Mononuclear cell (primary cell): ENCODE results near the gene IFI35. TPM values are rescaled to one million over a fixed set of nuclear protein-coding genes. Genes with fewer than 3 reads are reported as not detected.
"Not testable (repeated sequence)": the region's sequence is repeated elsewhere in the genome, so short reads cannot be mapped to it uniquely, and the experiment has no call there.

Source experiments
- H3K27me3 ChIP-seq: 2 replicates; pipeline ENCODE4 v1.6.0; 2011; ENCODE audit warnings: low read length, control low read depth; ENCODE audit not compliant: insufficient read depth
- H3K4me1 ChIP-seq: 2 replicates; pipeline ENCODE4 v1.5.1; 2011; ENCODE audit warnings: mild to moderate bottlenecking, low read length, control low read depth; ENCODE audit not compliant: insufficient read depth
- H3K4me3 ChIP-seq: 2 replicates; pipeline ENCODE4 v1.5.1; 2011; ENCODE audit warnings: mild to moderate bottlenecking, low read length, moderate library complexity
- H3K9me3 ChIP-seq: 2 replicates; pipeline ENCODE4 v1.5.1; 2011; ENCODE audit warnings: low read depth, mild to moderate bottlenecking, control low read depth, low read length
- total RNA-seq: library from RNA; depleted of rRNA; stranded (reverse); fragments of >200 nt; gene quantifications from one replicate; pipeline ENCODE4 v1.2.3, GENCODE V29; 2012

Gene IFI35
- 9.6 TPM for total RNA-seq

- Histone ChIP-seq H3K4me1 (peaks cover 35% of the 10 kb centered on the region), H3K9me3 (no peaks in the 10 kb centered on the region), H3K4me3 (peak within 1 kb of the TSS; percentile 82), H3K27me3 (no peaks in the 10 kb centered on the region)
Observed at GRCh38 chr17:43006639-43007551, at the start of gene IFI35. TSS of gene IFI35 (plus strand) at chr17:43006784. CDS start at chr17:43006948, 164 bp downstream.

GRCh38 chr17:42964161-42964932 lies 42.2 kb upstream of the IFI35 start, which contains the start of gene AARSD1:
TSS of gene AARSD1 (minus strand) at chr17:42964454. CDS start at chr17:42964440, 14 bp downstream.
- Histone ChIP-seq H3K4me3 (peak within 1 kb of the TSS; percentile 50), H3K27me3 (no peaks in the 10 kb centered on the region), H3K4me1 (peaks cover 13% of the 10 kb centered on the region), H3K9me3 (no peaks in the 10 kb centered on the region)

- no peaks in the 10 kb centered on the region for H3K27me3 ChIP-seq
- peaks cover 11% of the 10 kb centered on the region for H3K4me1 ChIP-seq
- H3K9me3 ChIP-seq = no peaks in the 10 kb centered on the region
- no peak overlapping the region for H3K4me3 ChIP-seq
Observed at GRCh38 chr17:42967925-42968324, 38.7 kb upstream of the IFI35 start.

GRCh38 chr17:42969001-42969581 lies 37.5 kb upstream of the IFI35 start:
- Histone ChIP-seq H3K4me3 (no peak overlapping the region), H3K9me3 (no peaks in the 10 kb centered on the region), H3K4me1 (no peaks in the 10 kb centered on the region), H3K27me3 (no peaks in the 10 kb centered on the region)

GRCh38 chr17:42971589-42971988 lies 35.0 kb upstream of the IFI35 start:
- Histone ChIP-seq H3K9me3 (no peaks in the 10 kb centered on the region), H3K27me3 (no peaks in the 10 kb centered on the region), H3K4me3 (no peak overlapping the region)

GRCh38 chr17:42973323-42973722 lies 33.3 kb upstream of the IFI35 start:
- not testable (repeated sequence) for H3K9me3 ChIP-seq, H3K4me1 ChIP-seq, H3K4me3 ChIP-seq, H3K27me3 ChIP-seq

More at GRCh38 chr17:42971589-42971988, 35.0 kb upstream of the IFI35 start:
- H3K4me1 ChIP-seq = no peaks in the 10 kb centered on the region

- H3K9me3 ChIP-seq = no peaks in the 10 kb centered on the region
- no peak overlapping the region for H3K4me3 ChIP-seq
- H3K27me3 ChIP-seq = no peaks in the 10 kb centered on the region
- peaks cover 8% of the 10 kb centered on the region for H3K4me1 ChIP-seq
Observed at GRCh38 chr17:42975265-42975664, 31.3 kb upstream of the IFI35 start.

- not testable (repeated sequence) for H3K9me3 ChIP-seq, H3K27me3 ChIP-seq, H3K4me3 ChIP-seq, H3K4me1 ChIP-seq
Observed at GRCh38 chr17:42975701-42976100, 30.9 kb upstream of the IFI35 start.

- H3K9me3 ChIP-seq = no peaks in the 10 kb centered on the region
- peaks cover 45% of the 10 kb centered on the region for H3K4me1 ChIP-seq
- no peaks in the 10 kb centered on the region for H3K27me3 ChIP-seq
- peak within 1 kb of the TSS; percentile 86 for H3K4me3 ChIP-seq
Observed at GRCh38 chr17:42979511-42980273, 26.9 kb upstream of the IFI35 start, which contains the start of gene PTGES3L. TSS of gene PTGES3L (minus strand) at chr17:42980080. CDS start at chr17:42980053, 27 bp downstream.

GRCh38 chr17:42980274-42980765 lies 26.3 kb upstream of the IFI35 start, which contains the start of gene RUNDC1:
TSS of gene RUNDC1 (plus strand) at chr17:42980565. CDS start at chr17:42980577, 12 bp downstream.
- Histone ChIP-seq H3K4me1 (peaks cover 50% of the 10 kb centered on the region), H3K27me3 (no peaks in the 10 kb centered on the region), H3K9me3 (no peaks in the 10 kb centered on the region), H3K4me3 (peak within 1 kb of the TSS; percentile 86)

GRCh38 chr17:42980766-42981397 lies 25.7 kb upstream of the IFI35 start:
- Histone ChIP-seq H3K4me1 (peaks cover 55% of the 10 kb centered on the region), H3K27me3 (no peaks in the 10 kb centered on the region), H3K4me3 (peak overlapping the region; percentile 86)

GRCh38 chr17:42982266-42982665 lies 24.3 kb upstream of the IFI35 start:
- no peaks in the 10 kb centered on the region for H3K27me3 ChIP-seq
- no peaks in the 10 kb centered on the region for H3K9me3 ChIP-seq
- no peak overlapping the region for H3K4me3 ChIP-seq
- peaks cover 66% of the 10 kb centered on the region for H3K4me1 ChIP-seq

More at GRCh38 chr17:42980766-42981397, 25.7 kb upstream of the IFI35 start:
- H3K9me3 ChIP-seq = no peaks in the 10 kb centered on the region

GRCh38 chr17:42985225-42985624 lies 21.4 kb upstream of the IFI35 start:
- Histone ChIP-seq H3K27me3 (no peaks in the 10 kb centered on the region), H3K4me3 (no peak overlapping the region), H3K4me1 (peaks cover 59% of the 10 kb centered on the region)

GRCh38 chr17:42989141-42989540 lies 17.4 kb upstream of the IFI35 start:
- H3K9me3 ChIP-seq = no peaks in the 10 kb centered on the region
- H3K4me3 ChIP-seq = no peak overlapping the region
- H3K27me3 ChIP-seq = no peaks in the 10 kb centered on the region
- H3K4me1 ChIP-seq = peaks cover 28% of the 10 kb centered on the region

More at GRCh38 chr17:42985225-42985624, 21.4 kb upstream of the IFI35 start:
- H3K9me3 ChIP-seq = no peaks in the 10 kb centered on the region
